Duodenal mucosa (tissue), 2 donors: ENCODE results near the gene NAV2.

Experiments
- H3K27ac ChIP-seq: one replicate; pipeline ENCODE4 v1.7.0; 2013; ENCODE audit warnings: low read depth, low read length
- H3K27me3 ChIP-seq, 2 donors: one replicate each; pipeline ENCODE4 v1.7.0; 2013; ENCODE audit warnings: low read length in 2 of 2, control low read depth in 1 of 2; ENCODE audit not compliant: insufficient read depth in 2 of 2, control insufficient read depth in 1 of 2
- H3K36me3 ChIP-seq, 2 donors: one replicate each; pipeline ENCODE4 v1.7.0; 2013; ENCODE audit warnings: low read length in 2 of 2, control low read depth in 1 of 2; ENCODE audit not compliant: insufficient read depth in 2 of 2, control insufficient read depth in 1 of 2
- H3K4me1 ChIP-seq, 2 donors: one replicate each; pipeline ENCODE4 v1.7.0; 2013; ENCODE audit warnings: low read length in 2 of 2, control low read depth in 1 of 2; ENCODE audit not compliant: insufficient read depth in 2 of 2, control insufficient read depth in 1 of 2
- H3K4me3 ChIP-seq, 2 donors: one replicate each; pipeline ENCODE4 v1.7.0; 2013; ENCODE audit warnings: low read length in 2 of 2, low read depth in 1 of 2
- H3K9ac ChIP-seq, 2 donors: one replicate each; pipeline ENCODE4 v1.7.0; 2013; ENCODE audit warnings: low read length in 2 of 2, low read depth in 1 of 2
- H3K9me3 ChIP-seq, 2 donors: one replicate each; pipeline ENCODE4 v1.7.0; 2013; ENCODE audit warnings: low read length in 2 of 2, control low read depth in 1 of 2; ENCODE audit not compliant: control insufficient read depth in 1 of 2

The NAV2 gene

GRCh38 chr11:20033806-20034205 lies 321.2 kb downstream of the NAV2 start:
- Histone ChIP-seq H3K36me3 (peaks cover 0 to 9% of the 10 kb centered on the region in 2 donors), H3K4me1 (no peaks in the 10 kb centered on the region), H3K4me3 (no peak overlapping the region), H3K9me3 (no peaks in the 10 kb centered on the region), H3K27me3 (no peaks in the 10 kb centered on the region), H3K9ac (no peak overlapping the region), H3K27ac (no peak overlapping the region)

- Histone ChIP-seq H3K27me3 (no peaks in the 10 kb centered on the region), H3K36me3 (peaks cover 0 to 10% of the 10 kb centered on the region in 2 donors), H3K4me3 (no peak overlapping the region), H3K9me3 (no peaks in the 10 kb centered on the region), H3K27ac (no peak overlapping the region), H3K4me1 (no peaks in the 10 kb centered on the region), H3K9ac (no peak overlapping the region)
Measured at GRCh38 chr11:20034941-20035340, 322.3 kb downstream of the NAV2 start.

- no peaks in the 10 kb centered on the region for H3K9me3 ChIP-seq
- no peaks in the 10 kb centered on the region for H3K4me1 ChIP-seq
- no peak overlapping the region for H3K27ac ChIP-seq
- H3K9ac ChIP-seq, result no peak overlapping the region
- no peaks in the 10 kb centered on the region for H3K27me3 ChIP-seq
- H3K4me3 ChIP-seq, result no peak overlapping the region
- H3K36me3 ChIP-seq, result peaks cover 0 to 10% of the 10 kb centered on the region in 2 donors
Measured at GRCh38 chr11:20035375-20035700, 322.7 kb downstream of the NAV2 start.

GRCh38 chr11:20035701-20036601 lies 323.3 kb downstream of the NAV2 start:
- H3K27me3 ChIP-seq, result no peaks in the 10 kb centered on the region
- H3K27ac ChIP-seq, result no peak overlapping the region
- H3K36me3 ChIP-seq, result peaks cover 0 to 10% of the 10 kb centered on the region in 2 donors
- no peaks in the 10 kb centered on the region for H3K9me3 ChIP-seq
- H3K4me1 ChIP-seq, result no peaks in the 10 kb centered on the region
- no peak overlapping the region for H3K4me3 ChIP-seq
- H3K9ac ChIP-seq, result no peak overlapping the region

GRCh38 chr11:20036626-20037335 lies 324.1 kb downstream of the NAV2 start:
- H3K36me3 ChIP-seq, result peaks cover 0 to 10% of the 10 kb centered on the region in 2 donors
- no peak overlapping the region for H3K4me3 ChIP-seq
- no peak overlapping the region for H3K9ac ChIP-seq
- no peaks in the 10 kb centered on the region for H3K27me3 ChIP-seq
- no peaks in the 10 kb centered on the region for H3K9me3 ChIP-seq
- H3K4me1 ChIP-seq, result no peaks in the 10 kb centered on the region
- no peak overlapping the region for H3K27ac ChIP-seq

- H3K9ac ChIP-seq, result no peak overlapping the region
- H3K36me3 ChIP-seq, result peaks cover 0 to 10% of the 10 kb centered on the region in 2 donors
- H3K27me3 ChIP-seq, result no peaks in the 10 kb centered on the region
- H3K4me3 ChIP-seq, result no peak overlapping the region
- H3K4me1 ChIP-seq, result no peaks in the 10 kb centered on the region
- H3K27ac ChIP-seq, result no peak overlapping the region
- no peaks in the 10 kb centered on the region for H3K9me3 ChIP-seq
Measured at GRCh38 chr11:20037396-20038153, 324.9 kb downstream of the NAV2 start.

GRCh38 chr11:20038412-20038811 lies 325.8 kb downstream of the NAV2 start:
- H3K27ac ChIP-seq, result no peak overlapping the region
- H3K27me3 ChIP-seq, result no peaks in the 10 kb centered on the region
- H3K9ac ChIP-seq, result no peak overlapping the region
- H3K9me3 ChIP-seq, result no peaks in the 10 kb centered on the region
- H3K4me3 ChIP-seq, result no peak overlapping the region
- H3K36me3 ChIP-seq, result peaks cover 0 to 10% of the 10 kb centered on the region in 2 donors
- no peaks in the 10 kb centered on the region for H3K4me1 ChIP-seq

GRCh38 chr11:20038972-20039371 lies 326.3 kb downstream of the NAV2 start:
- peaks cover 0 to 10% of the 10 kb centered on the region in 2 donors for H3K36me3 ChIP-seq
- no peak overlapping the region for H3K9ac ChIP-seq
- H3K27me3 ChIP-seq, result no peaks in the 10 kb centered on the region
- H3K4me3 ChIP-seq, result no peak overlapping the region
- H3K27ac ChIP-seq, result no peak overlapping the region
- no peaks in the 10 kb centered on the region for H3K9me3 ChIP-seq
- H3K4me1 ChIP-seq, result no peaks in the 10 kb centered on the region

- H3K27me3 ChIP-seq, result no peaks in the 10 kb centered on the region
- no peak overlapping the region for H3K9ac ChIP-seq
- H3K4me3 ChIP-seq, result no peak overlapping the region
- H3K9me3 ChIP-seq, result no peaks in the 10 kb centered on the region
- peaks cover 3 to 19% of the 10 kb centered on the region in 2 donors for H3K36me3 ChIP-seq
- no peaks in the 10 kb centered on the region for H3K4me1 ChIP-seq
- no peak overlapping the region for H3K27ac ChIP-seq
Measured at GRCh38 chr11:20041499-20041898, 328.9 kb downstream of the NAV2 start.
